HG03045 (cell line): ENCODE measurements around the gene UBR4.
"Not testable (repeated sequence)": the region's sequence is repeated elsewhere in the genome, so short reads cannot be mapped to it uniquely, and the experiment has no call there.

Experiments used
- ATAC-seq: cut with Tn5 transposase; IDR thresholded peaks from one replicate; pipeline ENCODE4 v1.9.1; 2021; ENCODE audit warnings: mild to moderate bottlenecking, moderate library complexity; ENCODE audit not compliant: unreplicated experiment

The UBR4 gene

DNA sequence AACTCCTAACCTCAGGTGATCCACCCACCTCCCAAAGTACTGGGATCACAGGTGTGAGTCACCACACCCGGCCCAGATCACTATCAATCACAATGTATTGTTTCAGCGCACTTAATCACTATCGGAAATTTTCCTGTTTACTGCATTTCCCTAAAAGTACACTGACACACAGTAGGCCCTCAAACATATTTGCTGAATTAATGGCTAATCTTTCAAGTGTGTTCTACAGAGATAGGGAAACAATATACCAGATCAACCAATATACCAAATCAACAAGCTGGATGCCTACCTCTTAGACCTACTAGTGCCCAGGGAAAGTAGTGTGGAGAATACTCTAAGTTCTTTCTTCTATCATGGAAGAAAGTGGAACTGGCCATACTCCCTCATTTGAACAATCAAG, 17.1 kb downstream of the UBR4 start:
- ATAC-seq = no peak

GRCh38 chr1:19191811-19192210, 18.3 kb downstream of the UBR4 start:
- ATAC-seq = no peak

- ATAC-seq = no peak
Measured at GRCh38 chr1:19190468-19190867, 19.6 kb downstream of the UBR4 start.

- no peak for ATAC-seq
Measured at GRCh38 chr1:19189270-19189669, 20.8 kb downstream of the UBR4 start.

DNA sequence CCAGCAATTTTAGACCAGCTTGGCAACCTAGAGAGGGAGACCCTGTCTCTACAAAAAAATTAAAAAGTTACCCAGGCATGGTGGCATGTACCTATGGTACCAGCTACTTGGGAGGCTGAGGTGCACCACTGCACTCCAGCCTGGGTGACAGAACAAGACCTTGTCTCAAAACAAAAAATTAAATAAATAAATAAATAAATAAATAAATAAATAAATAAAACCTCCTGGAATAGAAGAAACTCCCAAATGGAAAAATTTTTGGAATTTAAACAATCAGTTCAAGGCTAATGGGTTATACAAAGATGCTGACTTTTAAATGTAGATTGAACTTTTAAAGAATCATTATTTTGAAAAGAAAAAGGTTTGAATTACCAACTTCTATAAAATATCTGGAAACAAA, 22.2 kb downstream of the UBR4 start:
- no peak for ATAC-seq

DNA sequence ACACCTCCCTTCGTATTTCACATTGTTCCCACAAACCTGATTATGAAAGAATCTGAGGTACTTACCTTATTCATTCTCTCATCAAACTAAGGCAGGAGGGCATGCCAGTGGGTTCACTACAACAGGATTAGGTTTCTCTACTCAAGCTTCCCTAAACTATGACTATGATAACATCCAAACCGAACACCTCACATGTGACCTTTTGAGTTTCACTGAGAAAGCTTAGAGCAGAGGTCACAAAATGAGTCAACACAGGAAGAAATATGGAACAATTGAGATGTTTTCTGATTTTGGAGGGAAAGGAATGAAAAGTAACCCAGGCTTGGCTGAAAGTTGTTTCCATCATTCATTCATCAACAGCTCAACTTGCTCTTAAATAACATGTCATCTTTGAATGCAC, 24.1 kb downstream of the UBR4 start:
- ATAC-seq = no peak

GRCh38 chr1:19182223-19182622, 27.8 kb downstream of the UBR4 start:
- no peak for ATAC-seq

DNA sequence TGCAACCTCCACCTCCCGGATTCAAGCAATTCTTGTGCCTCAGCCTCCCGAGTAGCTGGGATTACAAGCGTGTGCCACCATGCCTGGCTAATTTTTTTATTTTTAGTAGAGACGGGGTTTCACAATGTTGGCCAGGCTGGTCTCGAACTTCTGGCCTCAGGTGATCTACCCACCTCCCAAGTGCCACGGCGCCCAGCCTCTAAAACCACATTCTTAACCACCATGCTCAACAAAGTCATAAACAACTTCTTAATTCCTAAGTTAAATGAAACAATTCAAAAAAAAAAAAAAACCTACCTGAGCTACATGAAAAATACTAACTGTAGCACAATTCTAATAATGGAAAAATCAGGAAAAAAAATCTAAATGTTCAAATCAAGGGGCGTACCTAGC, 29.8 kb downstream of the UBR4 start:
- ATAC-seq = not testable (repeated sequence)

- no peak for ATAC-seq
Measured at GRCh38 chr1:19179597-19180264, 30.3 kb downstream of the UBR4 start.

GRCh38 chr1:19178734-19179398, 31.2 kb downstream of the UBR4 start:
- ATAC-seq = no peak

GRCh38 chr1:19177811-19178210, 32.3 kb downstream of the UBR4 start:
- no peak for ATAC-seq

DNA sequence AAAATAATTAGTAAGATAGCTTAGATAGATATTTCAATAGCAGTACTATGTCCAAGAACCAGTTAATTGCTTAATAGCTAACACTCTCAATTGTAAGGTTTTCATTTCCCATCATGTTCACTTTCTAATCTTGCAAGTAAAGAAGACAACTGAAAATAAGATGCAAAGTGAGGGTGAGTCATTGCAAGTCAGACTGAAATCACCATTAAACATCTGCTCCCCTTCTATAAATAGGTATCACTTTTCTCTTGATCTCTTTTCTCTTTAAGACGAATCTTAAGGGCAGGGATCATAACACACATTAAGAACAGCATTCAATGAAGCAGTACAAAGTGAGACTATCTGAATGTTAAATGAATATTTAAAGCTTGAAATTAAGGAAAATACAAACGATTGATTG, 40.4 kb downstream of the UBR4 start:
- ATAC-seq = no peak

DNA sequence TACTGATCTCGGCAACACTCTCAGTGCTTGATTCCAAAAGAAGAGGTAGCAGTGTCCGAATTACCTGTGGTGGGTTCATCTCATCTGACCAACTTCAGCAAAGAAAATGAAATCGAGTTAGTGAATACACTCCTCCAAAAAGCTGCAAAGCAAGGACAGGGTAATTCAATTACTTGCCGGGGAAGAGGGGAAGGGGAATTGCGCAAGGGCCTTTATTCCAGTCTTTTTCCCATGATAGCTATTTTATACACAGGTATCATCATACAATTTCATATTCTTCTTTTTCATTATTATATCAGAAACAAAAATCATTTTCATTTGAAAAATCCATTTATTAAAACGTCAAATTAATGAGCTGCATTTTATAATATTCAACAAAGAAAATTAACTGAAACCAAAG, 42.9 kb downstream of the UBR4 start:
- ATAC-seq = no peak

GRCh38 chr1:19166066-19166465, 44.0 kb downstream of the UBR4 start:
- ATAC-seq = no peak

GRCh38 chr1:19165501-19165900, 44.6 kb downstream of the UBR4 start:
- ATAC-seq = no peak

DNA sequence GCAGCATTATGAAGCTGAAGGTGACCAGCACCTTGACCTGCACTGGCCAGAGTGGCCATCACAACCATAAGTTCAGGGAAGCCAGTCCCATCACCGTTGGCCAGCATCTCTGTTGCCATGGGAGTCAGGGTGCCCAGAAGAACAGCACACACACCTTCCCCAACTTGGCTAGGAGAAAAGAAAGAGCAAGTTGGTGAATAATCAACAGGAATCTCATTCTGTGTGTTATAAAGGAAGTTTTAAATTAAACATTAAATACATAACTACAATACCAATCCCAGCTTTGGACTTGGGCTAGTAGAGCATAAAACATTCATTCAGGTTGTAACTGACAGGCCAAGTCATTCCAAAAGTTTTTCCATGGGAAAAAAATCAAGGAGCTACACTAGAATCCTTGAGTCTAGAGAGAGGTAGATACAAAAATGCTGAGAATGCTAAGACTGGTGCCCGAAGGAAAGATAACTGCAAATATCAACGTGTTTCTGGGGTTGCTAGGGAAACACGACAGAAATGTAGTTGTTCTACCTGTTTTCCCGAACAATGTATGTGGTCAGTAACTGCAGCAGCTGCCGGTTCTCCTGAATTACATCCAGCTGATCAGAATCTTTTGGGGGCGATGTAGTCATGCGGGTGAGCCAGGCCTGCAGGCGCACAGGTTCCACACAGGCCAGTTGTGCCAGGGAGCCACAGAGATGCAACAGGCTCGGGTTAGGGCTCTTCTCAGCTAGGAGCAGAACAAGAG, 45.6 kb downstream of the UBR4 start:
- ATAC-seq = no peak

DNA sequence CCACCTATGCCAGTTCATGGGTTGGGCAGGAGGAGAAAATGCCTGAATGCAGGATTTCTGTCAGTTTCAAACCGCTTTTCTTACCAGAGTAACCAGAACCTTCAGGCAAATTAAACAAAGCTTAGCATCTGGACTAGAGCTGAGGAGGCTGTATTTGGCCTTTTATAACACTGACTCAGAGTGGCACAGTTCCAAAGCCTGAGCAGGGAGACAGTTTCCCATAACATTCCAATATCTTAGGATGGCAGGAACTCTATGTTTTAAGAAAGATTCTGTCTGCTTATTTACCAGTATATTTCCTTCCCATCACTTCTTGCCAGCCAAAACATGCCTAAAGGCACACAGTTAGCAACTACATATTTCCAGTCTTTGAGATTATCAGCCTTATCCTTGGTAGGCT, 46.8 kb downstream of the UBR4 start:
- ATAC-seq = no peak

DNA sequence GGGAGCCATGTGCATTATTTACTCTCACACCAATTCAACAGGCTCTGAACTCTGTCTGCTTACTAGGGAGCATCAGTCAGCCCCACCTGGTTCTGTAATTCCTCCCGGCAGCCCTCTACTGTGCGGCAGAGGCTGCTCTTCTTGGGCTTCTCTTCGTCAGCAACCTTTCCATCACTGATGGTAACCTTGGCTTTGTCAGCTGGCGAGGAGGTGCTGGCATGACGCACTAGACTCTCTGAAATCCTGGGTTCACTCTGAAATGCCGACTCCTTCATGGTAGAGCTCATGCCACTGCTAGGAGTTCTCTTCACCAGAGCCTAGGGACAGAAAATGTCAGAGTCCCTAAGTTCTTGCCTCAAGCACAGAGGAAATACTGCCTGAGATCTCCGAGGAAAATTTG, 49.2 kb downstream of the UBR4 start:
- no peak for ATAC-seq

GRCh38 chr1:19157653-19158052, 52.4 kb downstream of the UBR4 start:
- ATAC-seq = no peak

- no peak for ATAC-seq
Measured at GRCh38 chr1:19156676-19157075, 53.4 kb downstream of the UBR4 start.

DNA sequence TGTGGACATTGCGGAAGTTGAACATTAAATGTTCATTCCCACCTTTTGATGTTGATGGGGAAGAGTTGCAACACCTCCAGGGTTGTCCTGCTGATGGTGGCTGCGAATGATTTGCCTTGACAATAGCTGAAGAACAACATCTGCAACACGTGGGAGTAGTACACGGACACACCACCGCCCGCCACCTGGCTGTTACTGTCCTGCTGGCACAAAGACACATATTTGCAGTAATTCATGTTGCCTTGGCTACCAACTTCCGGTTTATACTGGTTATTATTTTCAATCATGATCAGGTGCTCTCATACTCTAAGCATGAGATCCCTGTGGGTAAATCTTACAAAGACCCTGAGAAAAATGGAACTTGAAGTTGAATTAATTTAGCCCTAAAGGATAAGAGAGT, 55.2 kb downstream of the UBR4 start:
- no peak for ATAC-seq

DNA sequence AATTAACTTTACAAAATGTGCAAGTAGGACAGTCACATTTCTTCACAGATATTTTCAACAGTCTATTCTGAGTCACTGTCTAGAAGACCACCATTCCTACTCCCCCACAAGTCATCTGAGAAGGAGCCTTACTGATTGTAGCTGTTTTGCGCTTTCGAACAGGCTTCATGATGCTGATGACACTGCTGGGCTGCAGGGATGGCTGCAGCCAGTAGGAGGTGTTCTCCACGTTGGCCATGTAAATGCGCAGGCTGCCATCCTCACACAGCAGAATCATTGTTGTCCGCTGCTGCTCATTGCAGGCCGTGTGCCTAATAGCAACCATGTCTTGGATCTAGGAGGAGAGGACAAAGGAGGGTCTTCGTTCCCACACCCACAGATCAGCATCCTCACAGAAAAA, 56.9 kb downstream of the UBR4 start:
- no peak for ATAC-seq
